T-cell (primary cell): ENCODE results near the gene ISCU. TPM values are rescaled to one million over a fixed set of nuclear protein-coding genes. Genes with fewer than 3 reads are reported as not detected.
"Not testable (repeated sequence)": the region's sequence is repeated elsewhere in the genome, so short reads cannot be mapped to it uniquely, and the experiment has no call there.

Experiments used
- ATAC-seq, 4 experiments: fragments of 200-7000 bp in 3 of 4; fragments of 150-1000 bp in 1 of 4; cut with Tn5 transposase; replicated peaks in 1 of 4; 1 replicate in 3 of 4; 2 replicates in 1 of 4; pipeline ENCODE4 v1.10.0; 2021; ENCODE audit warnings: moderate library complexity in 3 of 4, mild to moderate bottlenecking in 2 of 4, moderate number of reproducible peaks in 1 of 4
- CTCF ChIA-PET, 2 donors: fragments of 300-600 bp; sonication (Branson Sonifier 250); formaldehyde crosslinking; loops; one replicate each; lab custom pipeline; 2022; ENCODE audit warnings: antibody characterized with exemption in 2 of 2; lab: Charles Lee
- POLR2A ChIA-PET, 2 donors: fragments of 300-600 bp; sonication (Branson Sonifier 250); formaldehyde crosslinking; loops; one replicate each; lab custom pipeline; 2022; ENCODE audit warnings: antibody characterized with exemption in 2 of 2; lab: Charles Lee
- DNase-seq, 35 experiments: peaks; one replicate each; pipeline versions ENCODE4 v3.0.0 to v3.0.0-alpha.2; 2013 to 2023
- H3K27ac ChIP-seq: one replicate; pipeline ENCODE4 v1.5.1; 2013; ENCODE audit warnings: low read length
- H3K27me3 ChIP-seq, 2 experiments: replicated peaks in 1 of 2; 1 replicate in 1 of 2; 2 replicates in 1 of 2; pipeline versions ENCODE4 v1.6.1 to v1.7.0; 2013; ENCODE audit warnings: low read length in 1 of 2, mixed read lengths in 1 of 2; ENCODE audit not compliant: control insufficient read depth in 2 of 2, insufficient read depth in 2 of 2; ENCODE audit errors: extremely low read depth in 1 of 2
- H3K36me3 ChIP-seq, 2 donors: 1 replicate in 1 of 2; 2 replicates in 1 of 2; pipeline versions ENCODE4 v1.6.1 to v1.7.0; 2013; ENCODE audit warnings: low read length in 1 of 2; ENCODE audit not compliant: control insufficient read depth in 2 of 2, insufficient read depth in 1 of 2; ENCODE audit errors: extremely low read depth in 1 of 2
- H3K4me1 ChIP-seq, 2 experiments: 1 replicate in 1 of 2; 2 replicates in 1 of 2; pipeline versions ENCODE4 v1.6.1 to v1.7.0; 2013; ENCODE audit warnings: low read length in 2 of 2, mixed read lengths in 1 of 2; ENCODE audit not compliant: insufficient read depth in 2 of 2, control insufficient read depth in 1 of 2; ENCODE audit errors: extremely low read depth in 1 of 2
- H3K4me3 ChIP-seq, 2 donors: 1 replicate in 1 of 2; 2 replicates in 1 of 2; pipeline versions ENCODE4 v1.5.1 to v1.7.0; 2013; ENCODE audit warnings: mild to moderate bottlenecking in 2 of 2, low read length in 1 of 2, moderate library complexity in 1 of 2; ENCODE audit not compliant: control insufficient read depth in 1 of 2; ENCODE audit errors: extremely low read depth in 1 of 2
- H3K9me3 ChIP-seq: 2 replicates; pipeline ENCODE4 v1.7.0; 2013
- H3K27ac Mint-ChIP-seq, 2 donors: one replicate each; pipeline ENCODE4 v1.8.0; 2020 to 2021; ENCODE audit warnings: mild to moderate bottlenecking in 2 of 2, mixed read lengths in 2 of 2
- H3K27me3 Mint-ChIP-seq, 2 donors: one replicate each; pipeline ENCODE4 v1.8.0; 2021 to 2022; ENCODE audit warnings: mixed read lengths in 2 of 2
- H3K36me3 Mint-ChIP-seq: one replicate; pipeline ENCODE4 v1.8.0; 2021; ENCODE audit warnings: mixed read lengths
- H3K4me1 Mint-ChIP-seq, 3 donors: one replicate each; pipeline ENCODE4 v1.8.0; 2020 to 2022; ENCODE audit warnings: mixed read lengths in 3 of 3, mild to moderate bottlenecking in 1 of 3
- H3K4me3 Mint-ChIP-seq, 3 donors: one replicate each; pipeline ENCODE4 v1.8.0; 2020 to 2022; ENCODE audit warnings: mild to moderate bottlenecking in 3 of 3, mixed read lengths in 3 of 3, moderate library complexity in 3 of 3
- H3K9me3 Mint-ChIP-seq, 3 donors: one replicate each; pipeline ENCODE4 v1.8.0; 2020 to 2022; ENCODE audit warnings: mixed read lengths in 3 of 3
- WGBS: methylation state at CpG from one replicate; pipeline ENCODE4 v1.1.5; 2013; ENCODE audit warnings: missing lambda C conversion rate; ENCODE audit not compliant: insufficient coverage; 5-methylcytosine and 5-hydroxymethylcytosine counted together
- total RNA-seq, 35 experiments: library from RNA in 6 of 35; stranded (reverse) in 6 of 35; fragments of 120-200 nt in 1 of 35; gene quantifications; one replicate each; pipeline versions ENCODE4 v1.2.1 to v1.2.4 and lab custom pipeline; 2013 to 2026

The ISCU gene
- total RNA-seq, 5 donors from 2014 or later (not counting 1 experiment from before 2014, with no cell fraction given), result 108 to 190 (median 130) TPM

DNA sequence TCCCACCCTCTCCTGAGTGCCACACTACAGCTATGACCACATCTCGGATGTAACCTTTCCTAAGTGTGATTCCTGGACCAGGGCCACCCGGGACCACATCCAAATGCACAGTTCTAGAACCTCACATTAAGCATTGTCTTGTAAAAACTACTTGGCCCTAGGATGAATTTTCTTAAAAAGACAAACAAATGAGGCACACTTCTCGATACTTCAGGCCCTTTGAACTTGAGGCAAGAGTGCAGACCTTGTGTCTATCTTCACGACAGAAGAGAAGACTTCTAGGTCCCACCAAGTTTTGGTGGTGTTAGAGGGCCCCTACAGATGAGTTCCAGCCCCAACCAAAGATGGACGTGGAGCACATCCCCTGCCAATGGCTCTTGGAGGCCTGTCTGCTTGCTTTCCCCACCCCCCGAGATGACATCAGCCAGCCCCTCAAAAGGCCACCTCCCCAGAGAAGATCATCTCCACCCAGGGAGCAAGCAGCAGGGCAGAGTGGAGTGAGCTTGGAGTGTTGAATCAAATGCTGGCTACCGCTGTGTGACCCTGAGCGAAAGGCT is 9.3 kb downstream of the ISCU start:
- Mint-ChIP-seq H3K27ac (peak overlapping the region; percentile 88 to 98), H3K4me1 (peaks cover 86 to 92% (median 89%) of the 10 kb centered on the region in 3 donors), H3K36me3 (peaks cover 15% of the 10 kb centered on the region), H3K9me3 (no peaks in the 10 kb centered on the region), H3K4me3 (peak overlapping the region in 1 of 3 donors; percentile 15), H3K27me3 (no peaks in the 10 kb centered on the region)
- DNase-seq (peak in 1 of 35 experiments; percentile 19), ATAC-seq (no peak)
- Histone ChIP-seq H3K4me3 (no peak overlapping the region), H3K4me1 (peaks cover 38 to 56% of the 10 kb centered on the region in 2 experiments), H3K27ac (peak overlapping the region; percentile 21), H3K36me3 (peaks cover 0 to 23% of the 10 kb centered on the region in 2 donors), H3K27me3 (no peaks in the 10 kb centered on the region), H3K9me3 (no peaks in the 10 kb centered on the region)
- CTCF ChIA-PET, result interaction anchor here (1.0 to 11.9 kb wide), 3 partner anchors 46 to 62 kb away, joined by 3 to 140 read pairs (median 4); partner anchors contain the start of gene SELPLG (in 1 of the 2)
- POLR2A ChIA-PET, result no interaction called here
- 86% methylated on average over 4 of the region's 8 CpGs for WGBS

DNA sequence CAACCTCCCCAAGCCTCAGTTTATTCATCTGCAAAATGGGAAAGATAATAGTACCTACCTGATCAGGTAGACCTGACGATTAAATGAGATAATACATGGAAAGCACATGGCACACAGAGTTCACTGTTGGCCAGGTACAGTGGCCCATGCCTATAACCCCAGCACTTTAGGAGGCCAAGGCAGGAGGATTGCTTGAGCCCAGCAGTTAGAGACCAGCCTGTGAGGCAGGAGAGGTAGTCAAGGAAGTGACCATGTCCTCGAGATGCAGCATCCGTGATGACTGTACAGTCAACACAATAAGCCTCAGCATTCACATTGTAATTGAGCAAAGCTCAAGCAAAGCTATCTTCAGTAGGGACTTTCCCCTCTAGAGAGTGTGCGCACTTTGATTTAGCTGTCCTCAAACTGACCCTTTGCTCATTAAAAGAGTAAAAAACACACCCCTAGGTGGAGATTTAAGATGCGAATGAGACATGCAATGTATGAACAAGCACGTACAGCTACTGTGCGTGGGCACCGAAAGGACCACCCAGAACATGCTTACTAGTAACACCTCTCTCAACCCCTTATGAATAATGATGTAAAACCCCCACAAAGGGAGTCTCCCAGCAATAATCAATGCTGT is 9.9 kb downstream of the ISCU start:
- Histone ChIP-seq H3K9me3 (no peaks in the 10 kb centered on the region), H3K4me3 (no peak overlapping the region), H3K27ac (peak overlapping the region; percentile 21), H3K36me3 (peaks cover 0 to 17% of the 10 kb centered on the region in 2 donors), H3K4me1 (peaks cover 38 to 56% of the 10 kb centered on the region in 2 experiments), H3K27me3 (no peaks in the 10 kb centered on the region)
- Mint-ChIP-seq H3K27me3 (no peaks in the 10 kb centered on the region), H3K36me3 (peaks cover 11% of the 10 kb centered on the region), H3K27ac (peak overlapping the region; percentile 88 to 98), H3K4me1 (peaks cover 85 to 91% (median 90%) of the 10 kb centered on the region in 3 donors), H3K4me3 (peak overlapping the region in 1 of 3 donors; percentile 15), H3K9me3 (no peaks in the 10 kb centered on the region)
- ChIA-PET POLR2A (interaction anchor here in 1 of 2 donors (0.6 kb wide), 2 partner anchors 11 to 23 kb away, joined by 3 to 15 read pairs; partner anchors contain the start of gene SART3), CTCF (interaction anchor here (1.0 to 1.1 kb wide), 3 partner anchors 8 to 61 kb away, joined by 3 to 4 read pairs (median 4); partner anchors contain the start of gene SELPLG (in 1 of the 2))
- DNase-seq (peak in 1 of 35 experiments; percentile 16), ATAC-seq (no peak)
- 70% methylated on average over 3 of the region's 8 CpGs for WGBS

DNA sequence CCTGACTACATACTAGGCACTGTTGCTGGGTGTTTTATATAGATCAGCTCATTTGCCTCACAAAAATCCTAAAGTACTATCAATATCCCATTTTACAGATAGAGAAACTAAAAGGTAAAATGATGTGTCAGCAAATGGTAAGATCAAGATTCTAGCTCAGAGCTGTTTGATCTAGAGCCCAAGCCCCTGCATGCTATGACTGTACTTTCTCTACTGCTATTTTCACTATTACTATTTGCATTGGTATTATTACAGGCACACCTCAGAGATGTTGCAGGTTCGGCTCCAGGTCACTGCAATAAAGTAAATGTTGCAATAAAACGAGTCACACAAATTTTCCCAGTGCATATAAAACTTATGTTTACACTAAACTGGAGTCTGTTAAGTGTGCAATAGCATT is 10.9 kb downstream of the ISCU start:
- POLR2A ChIA-PET, result no interaction called here
- H3K27me3 Mint-ChIP-seq, result no peaks in the 10 kb centered on the region
- peaks cover 0 to 7% of the 10 kb centered on the region in 2 donors for H3K36me3 ChIP-seq
- H3K9me3 Mint-ChIP-seq, result peaks cover 0 to 2% (median 0%) of the 10 kb centered on the region in 3 donors
- ATAC-seq (no peak), DNase-seq (no peak)
- H3K27ac Mint-ChIP-seq, result peak overlapping the region in 1 of 2 donors; percentile 98
- peaks cover 76 to 85% (median 80%) of the 10 kb centered on the region in 3 donors for H3K4me1 Mint-ChIP-seq
- CTCF ChIA-PET, result interaction anchor here (0.6 to 1.3 kb wide), 5 partner anchors 9 to 536 kb away, joined by 3 to 6 read pairs (median 4); no protein-coding TSS in a partner anchor
- WGBS, result no CpG with 5 or more reads among the region's 2 CpGs
- no peaks in the 10 kb centered on the region for H3K9me3 ChIP-seq
- H3K4me1 ChIP-seq, result peaks cover 28 to 50% of the 10 kb centered on the region in 2 experiments
- H3K4me3 ChIP-seq, result no peak overlapping the region
- H3K4me3 Mint-ChIP-seq, result no peak overlapping the region
- no peaks in the 10 kb centered on the region for H3K27me3 ChIP-seq
- no peak overlapping the region for H3K27ac ChIP-seq
- peaks cover 6% of the 10 kb centered on the region for H3K36me3 Mint-ChIP-seq

DNA sequence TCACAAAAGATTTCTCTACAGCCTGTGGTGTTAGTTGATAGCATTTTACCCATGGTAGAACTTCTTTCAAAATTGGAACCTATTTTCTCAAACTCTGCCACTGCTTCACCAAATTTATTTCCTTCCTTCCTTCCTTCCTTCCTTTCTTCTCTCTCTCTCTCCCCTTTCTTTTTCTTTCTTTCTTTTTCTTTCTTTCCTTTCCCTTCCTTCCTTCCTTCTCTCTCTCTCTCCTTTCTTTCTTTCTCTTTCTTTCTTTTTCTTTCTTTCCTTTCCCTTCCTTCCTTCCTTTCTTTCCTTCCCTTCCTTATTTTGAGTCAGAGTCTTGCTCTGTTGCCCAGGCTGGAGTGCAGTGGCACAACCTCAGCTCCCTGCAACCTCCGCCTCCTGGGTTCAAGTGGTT is 11.9 kb downstream of the ISCU start:
- H3K36me3 Mint-ChIP-seq, H3K27me3 Mint-ChIP-seq, H3K27me3 ChIP-seq, DNase-seq, CTCF ChIA-PET, ATAC-seq, H3K9me3 ChIP-seq, POLR2A ChIA-PET, H3K36me3 ChIP-seq, H3K4me3 ChIP-seq, H3K27ac ChIP-seq: not testable (repeated sequence)
- peaks cover 21 to 43% of the 10 kb centered on the region in 2 experiments for H3K4me1 ChIP-seq
- WGBS, result no CpG with 5 or more reads among the region's 1 CpG
- Mint-ChIP-seq H3K4me1 (peaks cover 67 to 75% (median 75%) of the 10 kb centered on the region in 3 donors), H3K4me3 (peak overlapping the region in 1 of 3 donors; percentile 65), H3K9me3 (peaks cover 0 to 10% (median 0%) of the 10 kb centered on the region in 3 donors), H3K27ac (peak overlapping the region; percentile 31 to 85)

DNA sequence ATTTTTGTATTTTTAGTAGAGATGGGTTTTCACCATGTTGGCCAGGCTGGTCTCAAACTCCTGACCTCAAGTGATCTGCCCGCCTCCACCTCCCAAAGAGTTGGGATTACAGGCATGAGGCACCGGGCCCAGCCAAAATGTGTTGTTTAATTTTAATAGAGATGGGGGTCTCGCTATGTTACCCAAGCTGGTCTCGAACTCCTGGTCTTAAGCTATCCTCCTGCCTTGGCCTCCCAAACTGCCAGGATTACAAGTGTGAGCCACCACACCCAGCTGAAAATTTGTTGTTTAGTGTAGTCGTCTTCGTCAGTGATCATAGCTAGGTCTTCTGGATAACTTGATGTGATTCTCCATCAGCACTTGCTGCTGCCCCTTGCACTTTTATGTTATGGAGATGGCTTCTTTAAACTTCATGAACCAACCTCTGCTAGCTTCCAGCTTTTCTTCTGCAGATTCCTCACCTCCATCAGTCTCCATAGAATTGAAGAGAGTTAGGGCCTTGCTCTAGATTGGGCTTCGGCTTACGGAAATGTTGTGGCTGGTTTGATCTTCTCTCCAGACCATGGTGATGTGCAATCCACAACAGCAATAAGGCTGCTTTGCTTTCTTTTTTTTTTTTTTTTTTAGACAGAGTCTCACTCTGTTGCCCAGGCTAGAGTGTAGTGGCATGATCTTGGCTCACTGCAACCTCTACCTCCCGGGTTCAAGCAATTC is 13.0 kb downstream of the ISCU start:
- no peaks in the 10 kb centered on the region for H3K36me3 ChIP-seq
- no peaks in the 10 kb centered on the region for H3K27me3 Mint-ChIP-seq
- no peaks in the 10 kb centered on the region for H3K9me3 ChIP-seq
- peaks cover 13 to 33% of the 10 kb centered on the region in 2 experiments for H3K4me1 ChIP-seq
- H3K27ac Mint-ChIP-seq, result peak overlapping the region; percentile 82 to 85
- peaks cover 56 to 68% (median 68%) of the 10 kb centered on the region in 3 donors for H3K4me1 Mint-ChIP-seq
- ATAC-seq (peak; percentile 50 to 84 (median 70)), DNase-seq (peak in 3 of 35 experiments; percentile 13 to 35 (median 22))
- ChIA-PET CTCF (interaction anchor here in 1 of 2 donors (1.1 kb wide), 1 partner anchor 11 kb away, joined by 3 read pairs; no protein-coding TSS in a partner anchor), POLR2A (interaction anchor here in 1 of 2 donors (0.7 kb wide), 1 partner anchor 18 kb away, joined by 6 read pairs; no protein-coding TSS in a partner anchor)
- peaks cover 0 to 10% (median 0%) of the 10 kb centered on the region in 3 donors for H3K9me3 Mint-ChIP-seq
- WGBS, result 100% methylated on average over 1 of the region's 9 CpGs
- peak overlapping the region; percentile 31 to 65 (median 49) for H3K4me3 Mint-ChIP-seq
- no peaks in the 10 kb centered on the region for H3K27me3 ChIP-seq
- no peaks in the 10 kb centered on the region for H3K36me3 Mint-ChIP-seq
- H3K27ac ChIP-seq, result no peak overlapping the region
- H3K4me3 ChIP-seq, result no peak overlapping the region
